HepG2 (cell line): ENCODE data around the gene CAPN15. TPM values are rescaled to one million over a fixed set of nuclear protein-coding genes. Genes with fewer than 3 reads are reported as not detected.
A peak's percentile ranks its signal among the peaks of the same experiment; 100 is the strongest.

Source experiments
- AGO2 ChIP-seq: fragments of 200-400 bp; formaldehyde crosslinking; optimal IDR thresholded peaks from 2 replicates; pipeline ENCODE3; 2017; ENCODE audit warnings: mild to moderate bottlenecking, low read depth, low read length, moderate library complexity
- BHLHE40 ChIP-seq: IDR thresholded peaks from 2 replicates; pipeline ENCODE4 v1.6.1; 2011; ENCODE audit warnings: low read length, improper control_type of control experiment
- KLF16 ChIP-seq, 2 experiments: sonication (generic) in 1 of 2; formaldehyde crosslinking in 1 of 2; IDR thresholded peaks; 2 replicates each; pipeline versions ENCODE4 v1.6.1 to v1.8.0; 2016 to 2023; ENCODE audit warnings: missing genetic modification reagents in 2 of 2, missing compliant biosample characterization in 1 of 2
- MXD4 ChIP-seq: IDR thresholded peaks from 2 replicates; pipeline ENCODE4 v1.6.1; 2016; ENCODE audit warnings: mild to moderate bottlenecking, missing biosample characterization, missing genetic modification reagents
- NFIB ChIP-seq: sonication (generic); formaldehyde crosslinking; IDR thresholded peaks from 2 replicates; pipeline ENCODE4 v1.9.0; 2021; ENCODE audit warnings: missing genetic modification reagents, mild to moderate bottlenecking, borderline replicate concordance
- POLR2G ChIP-seq: fragments of 200-400 bp; formaldehyde crosslinking; IDR thresholded peaks from 2 replicates; pipeline ENCODE4 v1.6.1; 2018; ENCODE audit warnings: mild to moderate bottlenecking, low read depth, low read length, moderate library complexity
- SAFB2 ChIP-seq: sonication (generic); formaldehyde crosslinking; IDR thresholded peaks from 2 replicates; pipeline ENCODE4 v1.5.1; 2020; ENCODE audit warnings: missing genetic modification reagents, low read depth, mild to moderate bottlenecking, borderline replicate concordance
- ZNF205 ChIP-seq: IDR thresholded peaks from 2 replicates; pipeline ENCODE4 v1.6.1; 2018; ENCODE audit warnings: missing biosample characterization, missing genetic modification reagents
- ZNF207 ChIP-seq: fragments of 450-650 bp; IDR thresholded peaks from 2 replicates; pipeline ENCODE4 v1.6.1; 2016; ENCODE audit warnings: antibody characterized with exemption, borderline replicate concordance
- ZNF350 ChIP-seq: sonication (generic); formaldehyde crosslinking; IDR thresholded peaks from 2 replicates; pipeline ENCODE4 v1.4.0; 2020; ENCODE audit warnings: mild to moderate bottlenecking, low read depth, missing genetic modification reagents, borderline replicate concordance
- ZNF605 ChIP-seq: sonication (generic); formaldehyde crosslinking; IDR thresholded peaks from 2 replicates; pipeline ENCODE4 v1.8.0; 2022; ENCODE audit warnings: mild to moderate bottlenecking, missing genetic modification reagents
- ZNF788 ChIP-seq: sonication (generic); formaldehyde crosslinking; IDR thresholded peaks from 2 replicates; pipeline ENCODE4 v1.5.0; 2020; ENCODE audit warnings: mild to moderate bottlenecking, missing genetic modification reagents, borderline replicate concordance
- polyA plus RNA-seq, 8 experiments: library from polyadenylated mRNA; depleted of rRNA in 3 of 8; stranded (reverse) in 7 of 8; unstranded in 1 of 8; fragments of >200 nt; fragmentation: Illumina TruSeq in 4 of 8; extraction: Trizol in 4 of 8; gene quantifications; 2 replicates each; pipeline versions ENCODE4 v1.2.1 to v1.2.3, GENCODE V29; 2011 to 2016; ENCODE audit warnings: low read depth in 4 of 8, missing spikeins in 1 of 8, mixed read lengths in 1 of 8; ENCODE audit not compliant: insufficient read depth in 1 of 8
- total RNA-seq, 5 experiments: library from RNA; depleted of rRNA; stranded (reverse); fragments of >200 nt; fragmentation: Illumina TruSeq; extraction: Trizol; gene quantifications; 2 replicates each; pipeline ENCODE4 v1.2.3, GENCODE V29; 2016; ENCODE audit warnings: low read depth in 1 of 5
- TF ChIP-seq, protein P1 (sequence below): sonication (generic); formaldehyde crosslinking; IDR thresholded peaks from 2 replicates; pipeline ENCODE4 v1.4.0; 2020; ENCODE audit warnings: missing genetic modification reagents
- TF ChIP-seq, protein P2 (sequence below): sonication (generic); formaldehyde crosslinking; IDR thresholded peaks from 2 replicates; pipeline ENCODE4 v1.4.0; 2020; ENCODE audit warnings: missing genetic modification reagents, mild to moderate bottlenecking, borderline replicate concordance
- TF ChIP-seq, protein P3 (sequence below): sonication (generic); formaldehyde crosslinking; IDR thresholded peaks from 2 replicates; pipeline ENCODE4 v1.8.1; 2023; ENCODE audit warnings: mild to moderate bottlenecking, missing genetic modification reagents, borderline replicate concordance
- TF ChIP-seq, protein P4 (sequence below): sonication (generic); formaldehyde crosslinking; IDR thresholded peaks from 2 replicates; pipeline ENCODE4 v1.4.0; 2020; ENCODE audit warnings: missing genetic modification reagents
- TF ChIP-seq, protein P5 (sequence below): sonication (generic); formaldehyde crosslinking; IDR thresholded peaks from 2 replicates; pipeline ENCODE4 v1.5.1; 2020; ENCODE audit warnings: mild to moderate bottlenecking, missing genetic modification reagents, moderate library complexity
- TF ChIP-seq, protein P6 (sequence below): IDR thresholded peaks from 2 replicates; pipeline ENCODE4 v1.6.1; 2016; ENCODE audit warnings: missing genetic modification reagents, missing compliant biosample characterization

The CAPN15 gene
- total and polyA plus RNA-seq, 2 of the 13 experiments (the other 11 are each of a cell fraction or from before 2014, with no cell fraction given) = 14.9 to 24.5 TPM

DNA sequence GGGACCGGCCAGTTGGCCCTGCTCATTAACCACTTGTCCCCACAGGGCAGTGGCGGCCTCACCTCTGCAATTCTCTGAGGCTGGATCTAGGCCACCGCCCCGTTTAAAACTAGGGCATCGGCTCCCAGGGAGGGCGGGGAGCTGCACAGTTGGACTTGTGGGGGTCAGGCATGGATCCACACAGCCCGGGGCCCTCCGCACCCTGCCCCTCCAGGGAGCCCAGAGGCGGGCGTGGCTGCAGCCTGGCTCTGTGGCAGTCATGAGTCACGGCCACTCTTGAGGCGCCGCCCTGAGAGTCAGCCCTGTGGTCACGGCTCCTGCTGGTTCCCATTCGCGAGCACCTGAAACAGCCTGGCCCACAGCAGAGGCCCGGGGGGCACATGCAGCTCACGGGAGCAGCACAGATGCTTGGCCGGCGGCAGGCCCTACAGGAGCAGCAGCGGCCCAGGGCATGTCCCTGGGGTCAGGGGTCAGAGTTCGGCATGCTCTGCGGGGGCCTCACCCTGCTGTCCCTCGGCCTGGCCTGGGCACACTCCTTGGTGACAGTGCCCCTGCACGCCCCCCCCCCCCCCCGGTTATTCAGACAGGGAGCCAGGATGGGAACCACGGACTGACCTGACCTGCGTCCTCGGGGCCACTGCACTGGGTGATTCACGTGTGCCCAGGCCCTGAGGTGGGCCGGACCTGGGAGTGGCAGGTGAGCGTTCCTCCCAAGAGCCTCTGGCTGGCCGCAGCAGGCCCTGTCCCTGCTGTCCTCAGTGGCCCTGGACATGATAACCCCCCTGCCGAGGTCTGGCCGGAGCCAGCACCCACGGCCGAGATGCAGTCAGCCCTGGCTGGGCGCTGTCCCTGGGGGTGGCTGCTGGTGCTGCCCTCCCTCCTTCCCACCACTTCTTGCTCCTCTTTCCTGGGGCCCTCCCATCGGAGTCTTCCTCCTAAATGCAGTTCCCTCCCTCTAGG is 8.2 kb downstream of the CAPN15 start (continued):
- TF ChIP-seq ZNF788 (CRISPR knock-in tag) (no peak), KLF16 (CRISPR knock-in tag; IDR thresholded peaks at IDR 0.05) (no peak), ZNF207 (no peak), MXD4 (CRISPR knock-in tag) (no peak), NFIB (no peak), ZNF605 (CRISPR knock-in tag) (no peak), AGO2 (peak; percentile 44), ZNF205 (CRISPR knock-in tag) (no peak), ZNF350 (no peak), BHLHE40 (no peak), POLR2G (no peak), SAFB2 (CRISPR knock-in tag) (no peak)
- TF ChIP-seq, protein P1, sequence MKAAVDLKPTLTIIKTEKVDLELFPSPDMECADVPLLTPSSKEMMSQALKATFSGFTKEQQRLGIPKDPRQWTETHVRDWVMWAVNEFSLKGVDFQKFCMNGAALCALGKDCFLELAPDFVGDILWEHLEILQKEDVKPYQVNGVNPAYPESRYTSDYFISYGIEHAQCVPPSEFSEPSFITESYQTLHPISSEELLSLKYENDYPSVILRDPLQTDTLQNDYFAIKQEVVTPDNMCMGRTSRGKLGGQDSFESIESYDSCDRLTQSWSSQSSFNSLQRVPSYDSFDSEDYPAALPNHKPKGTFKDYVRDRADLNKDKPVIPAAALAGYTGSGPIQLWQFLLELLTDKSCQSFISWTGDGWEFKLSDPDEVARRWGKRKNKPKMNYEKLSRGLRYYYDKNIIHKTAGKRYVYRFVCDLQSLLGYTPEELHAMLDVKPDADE (CRISPR knock-in tag) = no peak
- TF ChIP-seq, protein P2, sequence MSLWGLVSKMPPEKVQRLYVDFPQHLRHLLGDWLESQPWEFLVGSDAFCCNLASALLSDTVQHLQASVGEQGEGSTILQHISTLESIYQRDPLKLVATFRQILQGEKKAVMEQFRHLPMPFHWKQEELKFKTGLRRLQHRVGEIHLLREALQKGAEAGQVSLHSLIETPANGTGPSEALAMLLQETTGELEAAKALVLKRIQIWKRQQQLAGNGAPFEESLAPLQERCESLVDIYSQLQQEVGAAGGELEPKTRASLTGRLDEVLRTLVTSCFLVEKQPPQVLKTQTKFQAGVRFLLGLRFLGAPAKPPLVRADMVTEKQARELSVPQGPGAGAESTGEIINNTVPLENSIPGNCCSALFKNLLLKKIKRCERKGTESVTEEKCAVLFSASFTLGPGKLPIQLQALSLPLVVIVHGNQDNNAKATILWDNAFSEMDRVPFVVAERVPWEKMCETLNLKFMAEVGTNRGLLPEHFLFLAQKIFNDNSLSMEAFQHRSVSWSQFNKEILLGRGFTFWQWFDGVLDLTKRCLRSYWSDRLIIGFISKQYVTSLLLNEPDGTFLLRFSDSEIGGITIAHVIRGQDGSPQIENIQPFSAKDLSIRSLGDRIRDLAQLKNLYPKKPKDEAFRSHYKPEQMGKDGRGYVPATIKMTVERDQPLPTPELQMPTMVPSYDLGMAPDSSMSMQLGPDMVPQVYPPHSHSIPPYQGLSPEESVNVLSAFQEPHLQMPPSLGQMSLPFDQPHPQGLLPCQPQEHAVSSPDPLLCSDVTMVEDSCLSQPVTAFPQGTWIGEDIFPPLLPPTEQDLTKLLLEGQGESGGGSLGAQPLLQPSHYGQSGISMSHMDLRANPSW (CRISPR knock-in tag) = no peak
- TF ChIP-seq, protein P3, sequence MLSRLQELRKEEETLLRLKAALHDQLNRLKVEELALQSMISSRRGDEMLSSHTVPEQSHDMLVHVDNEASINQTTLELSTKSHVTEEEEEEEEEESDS (CRISPR knock-in tag) = no peak
- TF ChIP-seq, protein P4, sequence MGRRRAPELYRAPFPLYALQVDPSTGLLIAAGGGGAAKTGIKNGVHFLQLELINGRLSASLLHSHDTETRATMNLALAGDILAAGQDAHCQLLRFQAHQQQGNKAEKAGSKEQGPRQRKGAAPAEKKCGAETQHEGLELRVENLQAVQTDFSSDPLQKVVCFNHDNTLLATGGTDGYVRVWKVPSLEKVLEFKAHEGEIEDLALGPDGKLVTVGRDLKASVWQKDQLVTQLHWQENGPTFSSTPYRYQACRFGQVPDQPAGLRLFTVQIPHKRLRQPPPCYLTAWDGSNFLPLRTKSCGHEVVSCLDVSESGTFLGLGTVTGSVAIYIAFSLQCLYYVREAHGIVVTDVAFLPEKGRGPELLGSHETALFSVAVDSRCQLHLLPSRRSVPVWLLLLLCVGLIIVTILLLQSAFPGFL (CRISPR knock-in tag) = no peak
- TF ChIP-seq, protein P5, sequence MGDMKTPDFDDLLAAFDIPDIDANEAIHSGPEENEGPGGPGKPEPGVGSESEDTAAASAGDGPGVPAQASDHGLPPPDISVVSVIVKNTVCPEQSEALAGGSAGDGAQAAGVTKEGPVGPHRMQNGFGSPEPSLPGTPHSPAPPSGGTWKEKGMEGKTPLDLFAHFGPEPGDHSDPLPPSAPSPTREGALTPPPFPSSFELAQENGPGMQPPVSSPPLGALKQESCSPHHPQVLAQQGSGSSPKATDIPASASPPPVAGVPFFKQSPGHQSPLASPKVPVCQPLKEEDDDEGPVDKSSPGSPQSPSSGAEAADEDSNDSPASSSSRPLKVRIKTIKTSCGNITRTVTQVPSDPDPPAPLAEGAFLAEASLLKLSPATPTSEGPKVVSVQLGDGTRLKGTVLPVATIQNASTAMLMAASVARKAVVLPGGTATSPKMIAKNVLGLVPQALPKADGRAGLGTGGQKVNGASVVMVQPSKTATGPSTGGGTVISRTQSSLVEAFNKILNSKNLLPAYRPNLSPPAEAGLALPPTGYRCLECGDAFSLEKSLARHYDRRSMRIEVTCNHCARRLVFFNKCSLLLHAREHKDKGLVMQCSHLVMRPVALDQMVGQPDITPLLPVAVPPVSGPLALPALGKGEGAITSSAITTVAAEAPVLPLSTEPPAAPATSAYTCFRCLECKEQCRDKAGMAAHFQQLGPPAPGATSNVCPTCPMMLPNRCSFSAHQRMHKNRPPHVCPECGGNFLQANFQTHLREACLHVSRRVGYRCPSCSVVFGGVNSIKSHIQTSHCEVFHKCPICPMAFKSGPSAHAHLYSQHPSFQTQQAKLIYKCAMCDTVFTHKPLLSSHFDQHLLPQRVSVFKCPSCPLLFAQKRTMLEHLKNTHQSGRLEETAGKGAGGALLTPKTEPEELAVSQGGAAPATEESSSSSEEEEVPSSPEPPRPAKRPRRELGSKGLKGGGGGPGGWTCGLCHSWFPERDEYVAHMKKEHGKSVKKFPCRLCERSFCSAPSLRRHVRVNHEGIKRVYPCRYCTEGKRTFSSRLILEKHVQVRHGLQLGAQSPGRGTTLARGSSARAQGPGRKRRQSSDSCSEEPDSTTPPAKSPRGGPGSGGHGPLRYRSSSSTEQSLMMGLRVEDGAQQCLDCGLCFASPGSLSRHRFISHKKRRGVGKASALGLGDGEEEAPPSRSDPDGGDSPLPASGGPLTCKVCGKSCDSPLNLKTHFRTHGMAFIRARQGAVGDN (CRISPR knock-in tag) = peak; percentile 42; the same call in 1 of the 2 replicates
- TF ChIP-seq, protein P6, sequence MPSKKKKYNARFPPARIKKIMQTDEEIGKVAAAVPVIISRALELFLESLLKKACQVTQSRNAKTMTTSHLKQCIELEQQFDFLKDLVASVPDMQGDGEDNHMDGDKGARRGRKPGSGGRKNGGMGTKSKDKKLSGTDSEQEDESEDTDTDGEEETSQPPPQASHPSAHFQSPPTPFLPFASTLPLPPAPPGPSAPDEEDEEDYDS = no peak
